ENCODE results near the gene SEC61B. TPM values are rescaled to one million over a fixed set of nuclear protein-coding genes. Genes with fewer than 3 reads are reported as not detected.
"Not testable (repeated sequence)": the region's sequence is repeated elsewhere in the genome, so short reads cannot be mapped to it uniquely, and the experiment has no call there.

Gene SEC61B
- total RNA-seq, 3 donors from 2014 or later = 81.5 to 122 (median 81.7) TPM

DNA sequence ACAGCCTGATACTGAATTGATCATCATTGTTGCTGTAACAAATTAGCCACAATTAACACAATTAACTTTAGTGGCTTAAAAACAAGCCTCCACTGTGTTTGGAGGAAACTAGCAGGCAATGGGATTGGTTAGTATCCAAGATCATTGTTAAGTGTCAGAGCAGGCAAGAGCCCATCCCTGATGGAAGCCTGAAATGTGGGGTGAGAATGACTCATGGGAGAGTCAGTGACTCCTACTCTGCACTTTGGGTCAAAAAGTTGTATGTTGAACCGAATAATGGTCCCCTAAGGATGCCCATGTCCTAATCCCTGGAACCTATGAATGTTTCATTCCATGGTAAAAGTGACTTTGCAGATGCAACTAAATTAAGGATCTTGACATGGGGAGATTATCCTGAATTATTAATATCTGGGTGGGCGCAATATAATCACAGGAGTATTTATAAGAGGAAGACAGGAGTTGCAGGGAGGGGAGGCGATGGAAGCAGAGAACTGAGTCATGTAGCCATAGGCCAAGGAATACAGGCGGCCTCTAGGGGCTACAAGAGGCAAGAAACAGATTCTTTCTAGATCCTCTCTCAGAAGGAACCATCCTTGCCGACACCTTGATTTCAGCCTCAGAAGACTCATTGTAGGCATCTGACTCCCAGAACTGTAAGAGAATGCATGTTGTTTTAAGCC lies 29.2 kb upstream of the SEC61B start:
- intact Hi-C loops (cut with DNase I, micrococcal nuclease) = no loop called here
- TF ChIP-seq, protein P1, sequence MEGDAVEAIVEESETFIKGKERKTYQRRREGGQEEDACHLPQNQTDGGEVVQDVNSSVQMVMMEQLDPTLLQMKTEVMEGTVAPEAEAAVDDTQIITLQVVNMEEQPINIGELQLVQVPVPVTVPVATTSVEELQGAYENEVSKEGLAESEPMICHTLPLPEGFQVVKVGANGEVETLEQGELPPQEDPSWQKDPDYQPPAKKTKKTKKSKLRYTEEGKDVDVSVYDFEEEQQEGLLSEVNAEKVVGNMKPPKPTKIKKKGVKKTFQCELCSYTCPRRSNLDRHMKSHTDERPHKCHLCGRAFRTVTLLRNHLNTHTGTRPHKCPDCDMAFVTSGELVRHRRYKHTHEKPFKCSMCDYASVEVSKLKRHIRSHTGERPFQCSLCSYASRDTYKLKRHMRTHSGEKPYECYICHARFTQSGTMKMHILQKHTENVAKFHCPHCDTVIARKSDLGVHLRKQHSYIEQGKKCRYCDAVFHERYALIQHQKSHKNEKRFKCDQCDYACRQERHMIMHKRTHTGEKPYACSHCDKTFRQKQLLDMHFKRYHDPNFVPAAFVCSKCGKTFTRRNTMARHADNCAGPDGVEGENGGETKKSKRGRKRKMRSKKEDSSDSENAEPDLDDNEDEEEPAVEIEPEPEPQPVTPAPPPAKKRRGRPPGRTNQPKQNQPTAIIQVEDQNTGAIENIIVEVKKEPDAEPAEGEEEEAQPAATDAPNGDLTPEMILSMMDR (IDR thresholded peaks at IDR 0.05) = no peak
- DNase-seq (no peak), ATAC-seq (no peak)
- Histone ChIP-seq H3K4me3 (no peak overlapping the region), H3K4me1 (ENCODE audit: low read depth) (no peaks in the 10 kb centered on the region), H3K36me3 (ENCODE audit: low read depth) (no peaks in the 10 kb centered on the region), H3K9me3 (no peaks in the 10 kb centered on the region)

DNA sequence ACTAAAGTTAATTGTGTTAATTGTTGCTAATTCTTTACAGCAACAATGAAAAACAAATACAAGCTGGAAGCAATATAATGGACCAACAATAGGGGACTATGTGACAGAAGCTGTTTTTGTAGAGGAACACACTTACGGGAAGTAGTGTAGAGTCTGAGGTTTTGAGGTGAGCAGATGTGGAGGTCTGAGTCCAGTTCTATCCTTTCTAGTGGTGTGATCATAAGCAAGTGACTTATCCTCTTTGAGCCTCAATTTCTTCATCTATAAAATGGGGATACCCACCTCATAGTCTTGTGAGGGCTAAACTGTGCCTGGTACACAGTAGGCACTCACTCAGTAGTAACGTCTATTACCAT lies 28.6 kb upstream of the SEC61B start:
- H3K4me1 ChIP-seq (ENCODE audit: low read depth) = no peaks in the 10 kb centered on the region
- DNase-seq (no peak), ATAC-seq (no peak)
- no peaks in the 10 kb centered on the region for H3K9me3 ChIP-seq
- intact Hi-C loops (cut with DNase I, micrococcal nuclease) = no loop called here
- TF ChIP-seq, protein P1 (IDR thresholded peaks at IDR 0.05) = no peak
- H3K36me3 ChIP-seq (ENCODE audit: low read depth) = no peaks in the 10 kb centered on the region
- H3K4me3 ChIP-seq = no peak overlapping the region

DNA sequence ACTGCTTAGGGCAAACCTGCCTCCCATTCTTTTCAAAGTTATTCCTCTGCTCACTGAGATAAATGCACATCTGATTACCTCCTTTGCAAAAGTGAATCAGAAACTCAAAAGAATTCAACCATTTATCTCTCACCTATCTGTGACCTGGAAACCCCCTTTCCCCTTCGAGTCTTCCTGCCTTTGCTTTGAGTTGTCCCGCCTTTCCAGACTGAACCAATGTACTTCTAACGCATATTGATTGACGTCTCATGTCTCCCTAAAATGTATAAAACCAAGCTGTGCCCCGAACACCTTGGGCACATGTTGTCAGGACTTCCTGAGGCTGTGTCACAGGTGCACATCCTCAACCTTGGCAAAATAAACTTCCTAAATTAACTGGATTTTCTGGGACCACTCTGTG lies 25.6 kb upstream of the SEC61B start:
- H3K9me3 ChIP-seq; intact Hi-C loops (cut with DNase I, micrococcal nuclease); ATAC-seq; H3K36me3 ChIP-seq (ENCODE audit: low read depth); DNase-seq; H3K4me3 ChIP-seq; H3K4me1 ChIP-seq (ENCODE audit: low read depth): not testable (repeated sequence)

DNA sequence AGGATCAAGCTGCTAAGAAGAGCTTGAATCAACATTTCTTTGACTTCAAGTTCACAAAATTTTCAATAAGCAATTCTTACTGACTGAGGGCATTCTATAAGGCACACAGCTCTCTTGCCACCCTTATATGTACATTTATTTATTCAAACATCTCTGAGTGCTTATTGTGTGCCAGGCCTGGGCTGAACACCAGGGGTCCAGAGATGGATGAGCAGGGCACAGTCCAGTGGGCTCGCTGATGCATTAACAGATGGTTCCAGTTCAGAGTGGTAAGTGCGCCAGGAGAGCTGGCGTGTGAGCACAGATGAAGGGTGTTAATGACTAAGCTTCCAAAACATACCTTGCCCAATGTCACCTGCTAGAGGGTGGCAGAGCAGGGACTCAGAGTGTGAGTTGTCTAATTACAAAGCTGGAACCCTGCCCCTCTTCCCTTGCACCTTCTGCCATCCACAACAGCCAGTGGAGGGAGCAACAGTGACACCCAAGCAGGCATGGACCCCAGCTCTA lies 24.9 kb upstream of the SEC61B start:
- H3K4me3 ChIP-seq = no peak overlapping the region
- H3K36me3 ChIP-seq (ENCODE audit: low read depth) = no peaks in the 10 kb centered on the region
- H3K4me1 ChIP-seq (ENCODE audit: low read depth) = no peaks in the 10 kb centered on the region
- H3K9me3 ChIP-seq = no peaks in the 10 kb centered on the region
- intact Hi-C loops (cut with DNase I, micrococcal nuclease) = no loop called here
- TF ChIP-seq, protein P1 (IDR thresholded peaks at IDR 0.05) = no peak
- ATAC-seq (no peak), DNase-seq (no peak)

DNA sequence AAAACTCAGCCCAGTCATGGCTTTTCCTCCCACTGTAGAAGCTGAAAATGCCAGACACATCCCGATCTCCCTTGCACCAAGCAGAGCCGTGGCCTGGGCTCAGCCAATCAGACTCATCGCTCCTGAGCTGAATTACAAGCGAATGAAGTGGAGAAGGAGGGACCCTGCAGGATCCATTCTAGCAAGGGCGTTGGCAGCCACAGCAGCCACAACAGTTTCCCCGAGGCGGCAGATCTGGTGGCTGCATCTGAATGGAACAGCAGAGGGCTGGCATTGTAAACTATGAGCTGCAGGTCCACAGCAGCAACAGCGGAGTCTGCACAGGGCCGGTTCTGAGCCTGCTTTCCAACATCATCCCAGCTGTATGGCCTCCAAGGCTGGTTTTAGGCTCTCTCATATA lies 24.1 kb upstream of the SEC61B start:
- Histone ChIP-seq H3K36me3 (ENCODE audit: low read depth) (no peaks in the 10 kb centered on the region), H3K9me3 (no peaks in the 10 kb centered on the region), H3K4me1 (ENCODE audit: low read depth) (no peaks in the 10 kb centered on the region), H3K4me3 (no peak overlapping the region)
- intact Hi-C loops (cut with DNase I, micrococcal nuclease) = no loop called here
- ATAC-seq (no peak), DNase-seq (no peak)
- TF ChIP-seq, protein P1 (IDR thresholded peaks at IDR 0.05) = no peak

DNA sequence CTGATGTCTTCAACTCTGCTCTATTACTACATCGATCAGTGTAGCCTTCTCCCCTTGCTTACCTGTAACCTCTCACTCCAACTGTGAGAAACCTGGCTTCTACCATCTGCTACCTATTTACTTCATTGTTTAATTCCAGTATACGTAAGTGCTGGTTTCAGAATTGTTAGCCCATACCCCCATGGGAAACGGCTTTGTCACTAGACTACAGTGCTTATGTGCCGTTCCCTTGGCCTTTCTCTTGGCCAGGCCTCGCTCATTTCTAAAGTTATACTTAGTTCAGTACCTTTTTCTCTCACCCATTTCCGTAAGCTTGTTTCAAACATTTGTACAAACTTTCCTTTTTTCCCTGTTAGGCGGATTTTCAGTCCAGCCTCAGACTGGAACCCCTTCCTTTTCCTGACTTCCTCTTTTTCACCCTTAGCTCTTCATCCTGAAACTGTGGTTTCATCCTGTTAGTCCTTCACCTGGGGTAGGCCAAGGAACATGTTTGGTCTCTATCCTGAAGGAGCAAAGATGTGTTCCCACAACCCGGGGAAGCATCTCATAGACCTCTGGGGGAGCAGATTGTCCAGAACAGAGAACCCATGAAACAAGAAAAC lies 22.0 kb upstream of the SEC61B start:
- intact Hi-C loops (cut with DNase I, micrococcal nuclease) = no loop called here

More for the DNA sequence above, 22.0 kb upstream of the SEC61B start:
- DNase-seq (no peak), ATAC-seq (no peak)
- no peaks in the 10 kb centered on the region for H3K4me1 ChIP-seq (ENCODE audit: low read depth)
- H3K9me3 ChIP-seq = no peaks in the 10 kb centered on the region
- TF ChIP-seq, protein P1 (IDR thresholded peaks at IDR 0.05) = no peak
- H3K4me3 ChIP-seq = no peak overlapping the region
- H3K36me3 ChIP-seq (ENCODE audit: low read depth) = no peaks in the 10 kb centered on the region

All from mucosa of descending colon (tissue), 3 donors.